ENCODE results near the gene HMX2. TPM values are rescaled to one million over a fixed set of nuclear protein-coding genes. Genes with fewer than 3 reads are reported as not detected.

HMX2 gene
- total and polyA plus RNA-seq, 2 of the 13 experiments (the other 11 are each of a cell fraction or from before 2014, with no cell fraction given), result not detected

DNA sequence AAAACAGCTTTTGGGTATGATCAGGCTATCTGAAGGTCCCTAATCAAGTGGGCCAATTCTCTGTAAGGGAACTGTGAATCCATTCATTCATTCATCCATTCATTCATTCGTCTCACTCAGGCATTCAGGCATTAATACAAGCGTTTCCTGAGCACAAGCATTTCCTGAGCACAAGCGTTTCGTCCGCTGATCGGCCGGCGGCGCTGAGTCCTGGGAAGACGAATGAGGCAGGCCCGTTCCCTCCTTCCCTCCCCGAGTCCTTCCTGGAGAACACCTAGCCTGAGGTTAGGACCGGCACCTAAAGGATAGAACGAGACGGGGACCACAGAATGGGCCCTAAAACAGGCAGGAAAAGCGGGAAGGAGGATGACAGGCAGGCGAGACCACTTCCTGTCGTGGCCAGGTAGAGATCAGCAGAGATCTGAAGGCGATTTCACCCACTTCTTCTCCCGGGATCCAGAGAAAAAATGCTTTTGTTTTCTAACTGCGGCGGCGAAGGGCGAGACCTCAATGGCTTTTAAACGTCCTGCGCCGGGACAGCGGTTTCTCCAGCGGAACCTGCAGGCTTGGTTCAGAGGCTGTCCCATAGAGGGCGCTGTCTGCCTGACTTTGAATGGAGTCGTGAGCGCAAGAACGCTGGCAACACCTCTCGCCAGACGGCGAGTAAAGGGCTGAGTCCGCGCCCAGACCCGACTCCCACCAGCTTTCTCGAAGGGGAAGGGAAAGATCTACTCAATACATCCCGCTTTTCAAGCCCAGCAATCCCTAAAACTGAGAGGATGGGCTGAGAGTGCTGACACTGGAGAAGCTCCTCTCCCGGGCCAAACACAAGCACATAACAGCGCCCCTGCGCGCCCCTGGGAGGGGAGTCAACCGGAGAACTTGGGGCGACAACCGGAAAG, 15.1 kb upstream of the HMX2 start (continued):
- TF ChIP-seq POLR2AphosphoS2 (IDR thresholded peaks at IDR 0.05; ENCODE audit: low read depth, low read length), result no peak
- TF ChIP-seq SNAPC2 (CRISPR knock-in tag; IDR thresholded peaks at IDR 0.05), result no peak
- no peak for TF ChIP-seq NR2F6 (IDR thresholded peaks at IDR 0.05)
- 0 out of 2 replicates have a peak, but pooled peaks have one; percentile 5 for TF ChIP-seq NR2F6 (CRISPR knock-in tag; IDR thresholded peaks at IDR 0.05)
- TF ChIP-seq ZNF768 (CRISPR knock-in tag; IDR thresholded peaks at IDR 0.05), result no peak
- TF ChIP-seq EP300 (IDR thresholded peaks at IDR 0.05; ENCODE audit: low read depth in 2 of 2, low read length in 2 of 2), result no peak
- no peak for TF ChIP-seq EP300 (CRISPR knock-in tag; IDR thresholded peaks at IDR 0.05; ENCODE audit: borderline replicate concordance)
- TF ChIP-seq, protein P1, sequence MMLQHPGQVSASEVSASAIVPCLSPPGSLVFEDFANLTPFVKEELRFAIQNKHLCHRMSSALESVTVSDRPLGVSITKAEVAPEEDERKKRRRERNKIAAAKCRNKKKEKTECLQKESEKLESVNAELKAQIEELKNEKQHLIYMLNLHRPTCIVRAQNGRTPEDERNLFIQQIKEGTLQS (CRISPR knock-in tag; IDR thresholded peaks at IDR 0.05), result no peak
- 0 out of 2 replicates have a peak, but pooled peaks have one; percentile 20 for TF ChIP-seq ZNF12 (CRISPR knock-in tag; IDR thresholded peaks at IDR 0.05)
- TF ChIP-seq, protein P2, sequence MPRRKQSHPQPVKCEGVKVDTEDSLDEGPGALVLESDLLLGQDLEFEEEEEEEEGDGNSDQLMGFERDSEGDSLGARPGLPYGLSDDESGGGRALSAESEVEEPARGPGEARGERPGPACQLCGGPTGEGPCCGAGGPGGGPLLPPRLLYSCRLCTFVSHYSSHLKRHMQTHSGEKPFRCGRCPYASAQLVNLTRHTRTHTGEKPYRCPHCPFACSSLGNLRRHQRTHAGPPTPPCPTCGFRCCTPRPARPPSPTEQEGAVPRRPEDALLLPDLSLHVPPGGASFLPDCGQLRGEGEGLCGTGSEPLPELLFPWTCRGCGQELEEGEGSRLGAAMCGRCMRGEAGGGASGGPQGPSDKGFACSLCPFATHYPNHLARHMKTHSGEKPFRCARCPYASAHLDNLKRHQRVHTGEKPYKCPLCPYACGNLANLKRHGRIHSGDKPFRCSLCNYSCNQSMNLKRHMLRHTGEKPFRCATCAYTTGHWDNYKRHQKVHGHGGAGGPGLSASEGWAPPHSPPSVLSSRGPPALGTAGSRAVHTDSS (CRISPR knock-in tag; conservative IDR thresholded peaks at IDR 0.05), result no peak
- no peak for TF ChIP-seq ZC3H13 (CRISPR knock-in tag; IDR thresholded peaks at IDR 0.05)
- no peak for TF ChIP-seq SOX13 (IDR thresholded peaks at IDR 0.05)
- TF ChIP-seq SOX13 (CRISPR knock-in tag; conservative IDR thresholded peaks at IDR 0.05 in 1 of 2, IDR thresholded peaks at IDR 0.05 in 1 of 2), result peak in 1 of 2 experiments; percentile 25; a peak in 1 of 4 replicates
- no peak for TF ChIP-seq GMEB2 (CRISPR knock-in tag; IDR thresholded peaks at IDR 0.05; ENCODE audit: low read depth)
- no peak for TF ChIP-seq FLYWCH1 (CRISPR knock-in tag; IDR thresholded peaks at IDR 0.05)
- TF ChIP-seq ZNF160 (CRISPR knock-in tag; IDR thresholded peaks at IDR 0.05), result no peak
- 0 out of 2 replicates have a peak, but pooled peaks have one; percentile 34 for TF ChIP-seq RXRA (CRISPR knock-in tag; IDR thresholded peaks at IDR 0.05)
- TF ChIP-seq ZNF24 (IDR thresholded peaks at IDR 0.05), result peak; percentile 66; the same call in 1 of the 2 replicates
- TF ChIP-seq HNRNPH1 (optimal IDR thresholded peaks at IDR 0.05; ENCODE audit: low read depth, low read length), result no peak
- TF ChIP-seq KDM1A (CRISPR knock-in tag; IDR thresholded peaks at IDR 0.05), result no peak
- peak; percentile 18; the same call in 1 of the 2 replicates for TF ChIP-seq ZNF788 (CRISPR knock-in tag; IDR thresholded peaks at IDR 0.05; ENCODE audit: borderline replicate concordance)
- peak; percentile 41 for TF ChIP-seq SRSF1 (optimal IDR thresholded peaks at IDR 0.05; ENCODE audit: low read depth, low read length)
- no peak for TF ChIP-seq CERS6 (CRISPR knock-in tag; IDR thresholded peaks at IDR 0.05)
- TF ChIP-seq CCDC6 (CRISPR knock-in tag; IDR thresholded peaks at IDR 0.05), result no peak
- TF ChIP-seq, protein P3, sequence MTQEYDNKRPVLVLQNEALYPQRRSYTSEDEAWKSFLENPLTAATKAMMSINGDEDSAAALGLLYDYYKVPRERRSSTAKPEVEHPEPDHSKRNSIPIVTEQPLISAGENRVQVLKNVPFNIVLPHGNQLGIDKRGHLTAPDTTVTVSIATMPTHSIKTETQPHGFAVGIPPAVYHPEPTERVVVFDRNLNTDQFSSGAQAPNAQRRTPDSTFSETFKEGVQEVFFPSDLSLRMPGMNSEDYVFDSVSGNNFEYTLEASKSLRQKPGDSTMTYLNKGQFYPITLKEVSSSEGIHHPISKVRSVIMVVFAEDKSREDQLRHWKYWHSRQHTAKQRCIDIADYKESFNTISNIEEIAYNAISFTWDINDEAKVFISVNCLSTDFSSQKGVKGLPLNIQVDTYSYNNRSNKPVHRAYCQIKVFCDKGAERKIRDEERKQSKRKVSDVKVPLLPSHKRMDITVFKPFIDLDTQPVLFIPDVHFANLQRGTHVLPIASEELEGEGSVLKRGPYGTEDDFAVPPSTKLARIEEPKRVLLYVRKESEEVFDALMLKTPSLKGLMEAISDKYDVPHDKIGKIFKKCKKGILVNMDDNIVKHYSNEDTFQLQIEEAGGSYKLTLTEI (CRISPR knock-in tag; conservative IDR thresholded peaks at IDR 0.05), result no peak

Measured in HepG2 (cell line).